Neural progenitor cell (in vitro differentiated cells): ENCODE measurements around the gene PDZK1IP1.

ENCODE experiments used
- CTCF ChIP-seq: fragments of 200-600 bp; sonication (generic); IDR thresholded peaks from 2 replicates; pipeline ENCODE4 v1.5.1; 2017; ENCODE audit warnings: antibody characterized with exemption, mild to moderate bottlenecking
- EZH2 ChIP-seq: fragments of 200-600 bp; sonication (generic); IDR thresholded peaks from 2 replicates; pipeline ENCODE4 v1.6.1; 2017; ENCODE audit warnings: antibody characterized with exemption, mild to moderate bottlenecking, moderate library complexity

GRCh38 chr1:47201179-47201578 lies 11.3 kb upstream of the PDZK1IP1 start:
- TF ChIP-seq CTCF = no peak
- no peak for TF ChIP-seq EZH2
